Measurements from ENCODE around the gene ERICH3. TPM values are rescaled to one million over a fixed set of nuclear protein-coding genes. Genes with fewer than 3 reads are reported as not detected.

The ERICH3 gene
- total RNA-seq, 1 donor from 2014 or later = not detected

DNA sequence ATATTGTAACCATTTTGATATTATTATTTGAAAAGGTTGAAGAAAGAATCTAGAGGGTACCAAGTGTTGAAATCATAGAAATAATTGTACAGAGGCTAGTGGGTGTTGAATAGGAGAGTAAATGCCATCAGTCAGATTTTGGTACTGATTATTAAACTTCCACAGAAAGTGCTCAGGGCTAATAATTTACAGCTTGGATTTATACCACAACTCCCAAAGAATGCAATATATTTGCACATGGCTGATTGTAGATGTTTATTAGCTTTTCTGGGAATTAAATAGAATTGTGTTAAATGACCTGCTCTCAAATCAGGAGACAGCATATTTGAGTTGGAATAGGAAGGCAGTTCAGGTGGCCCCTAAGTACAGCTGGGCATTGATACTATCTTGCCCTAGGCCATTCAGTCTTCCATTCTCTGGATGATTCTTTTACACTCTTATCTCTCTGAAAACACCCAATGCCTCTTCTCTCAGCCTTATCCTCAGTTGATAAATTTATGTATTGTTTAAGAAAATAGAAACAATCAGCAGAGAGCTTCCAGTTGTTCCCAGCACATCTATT is 63.7 kb downstream of the ERICH3 start:
- DNase-seq (no peak), ATAC-seq (no peak)
- intact Hi-C loops (cut with micrococcal nuclease) = no loop called here

DNA sequence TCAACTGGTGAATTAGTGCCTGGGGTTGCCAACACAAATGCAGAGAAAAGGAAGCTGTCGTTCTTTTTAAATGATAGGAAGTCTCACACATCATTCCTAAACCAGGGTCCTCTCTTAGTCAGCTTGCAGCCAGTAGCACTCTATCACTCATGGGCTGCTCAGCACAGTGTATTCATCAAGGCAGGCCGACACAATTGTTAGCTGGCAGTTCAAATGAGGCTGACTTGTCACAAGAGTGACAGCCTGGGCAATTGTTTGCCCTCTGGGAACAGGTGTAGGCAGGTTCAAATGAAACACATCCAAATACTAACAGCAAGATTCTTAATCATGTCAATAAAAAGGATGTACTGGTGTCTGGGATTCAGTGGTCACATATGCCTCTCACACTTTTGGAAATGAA is 76.9 kb downstream of the ERICH3 start:
- ATAC-seq (no peak), DNase-seq (no peak)
- intact Hi-C loops (cut with micrococcal nuclease) = no loop called here

DNA sequence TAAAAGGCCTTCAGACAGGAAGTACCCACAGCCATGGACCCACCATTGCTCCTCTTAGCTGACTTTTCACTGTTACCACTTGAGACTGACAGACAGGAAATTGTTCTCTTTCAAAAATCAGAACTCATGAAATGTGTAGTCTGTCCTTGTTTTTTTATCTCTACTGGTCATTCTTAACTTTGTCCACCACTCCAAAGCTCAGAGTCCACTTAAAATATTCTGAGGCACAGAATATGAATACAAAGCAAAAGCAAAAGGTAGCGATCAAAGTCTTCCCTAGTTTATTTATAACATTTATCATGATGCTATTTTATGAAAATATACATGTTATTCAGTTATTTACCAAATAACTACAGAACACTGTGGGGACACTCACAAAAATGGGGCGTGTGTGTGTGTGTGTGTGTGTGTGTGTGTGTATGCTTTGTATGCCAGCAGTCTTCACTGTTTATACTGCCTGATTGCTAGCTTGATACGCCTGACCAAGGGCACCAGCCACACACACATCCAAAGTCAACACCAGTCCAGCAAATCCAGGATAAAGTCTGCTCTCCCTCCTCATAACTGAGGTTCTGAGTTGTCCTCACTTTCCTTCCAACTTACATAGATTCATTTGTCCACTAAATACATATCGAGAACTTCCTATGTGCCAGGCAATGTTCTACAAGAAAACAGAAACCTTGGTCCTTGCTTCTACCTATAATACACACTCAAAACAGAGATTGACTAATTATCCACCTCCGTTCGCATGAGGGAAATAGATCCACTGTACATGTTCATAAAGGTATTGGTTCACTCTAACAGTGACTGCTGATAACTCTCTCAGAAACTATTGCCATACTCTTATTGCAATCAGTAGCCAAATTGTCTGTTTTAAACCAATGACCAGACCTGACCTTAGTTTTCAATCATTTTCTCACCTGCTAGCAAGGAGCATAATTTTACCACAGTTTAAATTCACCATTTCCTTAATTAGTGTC is 79.4 kb downstream of the ERICH3 start:
- intact Hi-C loops (cut with micrococcal nuclease) = no loop called here
- ATAC-seq (no peak), DNase-seq (no peak)

DNA sequence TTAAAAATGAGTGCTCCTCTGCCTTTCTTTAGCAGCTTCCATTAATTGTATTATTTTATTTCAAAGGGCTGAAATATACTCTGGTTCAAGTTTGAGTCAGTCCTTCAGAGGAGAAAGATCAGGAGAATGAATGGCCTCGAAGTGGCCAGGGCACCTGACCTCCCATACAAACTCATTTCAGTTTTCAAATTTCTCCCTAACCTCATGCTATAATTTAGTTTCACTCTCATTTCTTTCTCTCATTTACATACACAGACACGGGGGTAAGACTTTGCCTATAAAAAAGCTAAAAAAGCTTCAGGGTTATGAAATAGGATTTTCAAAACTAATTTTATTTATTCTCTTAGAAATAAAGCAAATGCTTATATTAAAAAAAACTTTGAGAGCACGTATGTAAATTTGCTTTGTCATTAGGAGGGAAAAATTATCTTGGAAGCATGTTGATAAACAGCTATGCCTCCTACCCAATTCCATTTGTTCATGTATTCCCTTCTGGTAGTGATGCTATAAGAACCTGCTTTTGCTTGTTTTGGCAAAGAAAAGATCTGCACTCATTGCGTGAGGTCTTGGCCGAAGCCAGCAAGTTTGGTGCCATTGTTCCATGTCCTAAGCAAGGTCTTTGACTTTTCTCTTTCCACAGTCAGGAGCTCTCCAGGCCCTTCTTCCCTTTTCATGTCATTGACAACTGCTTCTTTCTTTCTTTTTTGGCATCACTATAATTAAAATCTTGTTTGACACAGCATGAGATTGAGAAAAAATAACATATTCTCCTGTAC is 80.8 kb downstream of the ERICH3 start:
- no peak for DNase-seq
- intact Hi-C loops (cut with micrococcal nuclease) = no loop called here
- no peak for ATAC-seq

DNA sequence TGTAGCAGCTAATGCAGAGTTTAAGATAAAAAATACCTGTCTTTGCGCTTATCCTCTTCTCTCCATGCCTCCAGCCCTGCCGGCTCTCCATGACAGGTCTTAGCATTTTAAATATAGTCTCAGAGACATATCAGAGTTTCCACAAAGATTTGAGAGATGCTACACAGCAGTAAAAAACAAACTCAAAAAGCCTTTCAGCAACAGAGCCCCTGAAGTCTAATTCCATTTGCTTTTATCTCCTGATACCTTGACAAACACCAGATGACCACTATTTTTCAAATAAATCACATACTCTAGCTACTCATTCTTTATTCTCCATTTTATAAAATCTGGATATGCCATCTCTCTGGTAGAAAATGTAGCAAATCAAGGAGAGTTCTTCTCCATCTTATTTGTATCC is 81.6 kb downstream of the ERICH3 start:
- DNase-seq (no peak), ATAC-seq (no peak)
- intact Hi-C loops (cut with micrococcal nuclease) = no loop called here

DNA sequence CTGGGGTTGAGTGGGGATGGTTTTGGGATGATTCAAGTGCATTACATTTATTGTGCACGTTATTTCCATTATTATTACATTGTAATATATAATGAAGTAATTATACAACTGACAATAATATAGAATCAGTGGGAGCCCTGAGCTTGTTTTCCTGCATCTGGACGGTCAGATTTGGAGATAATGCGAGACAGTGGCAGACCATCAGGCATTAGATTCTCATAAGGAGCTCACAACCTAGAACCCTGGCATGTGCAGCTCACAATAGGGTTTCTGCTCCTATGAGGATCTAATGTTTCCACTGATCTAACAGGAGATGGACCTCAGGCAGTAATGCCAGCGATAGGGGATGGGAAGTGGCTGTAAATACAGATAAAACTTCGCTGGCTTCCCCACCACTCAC is 83.3 kb downstream of the ERICH3 start:
- no peak for ATAC-seq
- intact Hi-C loops (cut with micrococcal nuclease) = no loop called here
- DNase-seq = no peak

DNA sequence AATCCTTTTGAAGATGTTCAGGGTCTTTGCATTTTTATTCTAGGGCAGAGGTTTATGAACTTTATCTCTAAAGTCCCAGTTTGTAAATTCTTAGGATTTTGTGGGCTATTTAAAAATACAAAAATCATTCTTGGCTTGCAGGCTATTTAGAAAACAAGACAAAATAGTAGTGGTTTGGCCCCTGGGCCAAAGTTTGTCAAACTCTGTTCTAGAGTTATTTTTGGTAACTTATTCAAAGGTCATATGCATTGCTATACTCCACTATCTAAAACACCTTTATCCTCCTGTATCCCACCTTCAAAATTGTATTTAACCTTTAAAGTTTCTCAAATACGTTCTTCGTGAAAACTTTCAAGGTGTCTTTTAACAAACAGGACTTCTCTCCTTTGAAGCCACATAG is 85.7 kb downstream of the ERICH3 start:
- intact Hi-C loops (cut with micrococcal nuclease) = no loop called here
- no peak for DNase-seq
- ATAC-seq = no peak

DNA sequence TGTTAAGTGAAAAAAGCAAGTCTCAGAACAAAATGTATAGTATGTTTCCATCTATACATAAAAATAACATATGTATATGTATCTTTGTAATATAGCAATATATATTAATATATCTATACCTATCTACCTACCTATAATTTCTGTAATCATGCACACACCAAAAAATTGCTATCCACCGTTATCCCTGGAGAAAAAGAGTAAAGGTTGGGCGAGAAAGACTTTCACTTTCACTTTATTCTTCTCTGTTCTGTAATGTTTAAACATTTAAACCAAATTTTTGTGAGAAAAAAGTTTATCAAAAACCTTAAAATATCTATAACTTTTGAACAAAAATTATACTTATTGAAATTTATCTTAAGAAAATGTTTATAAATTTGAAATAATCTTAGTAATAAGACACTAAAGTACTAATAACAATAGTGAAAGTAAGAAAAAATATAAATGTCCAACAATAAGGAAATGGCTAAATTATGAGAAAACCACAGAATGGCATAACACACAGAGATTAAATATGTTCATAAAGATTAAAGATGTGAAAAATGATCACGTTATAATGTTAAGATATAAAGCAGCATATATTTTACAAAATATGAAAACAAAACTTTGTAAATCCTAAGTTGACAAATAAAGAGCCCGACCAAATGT is 87.2 kb downstream of the ERICH3 start:
- DNase-seq = no peak
- ATAC-seq = no peak
- intact Hi-C loops (cut with micrococcal nuclease) = no loop called here

DNA sequence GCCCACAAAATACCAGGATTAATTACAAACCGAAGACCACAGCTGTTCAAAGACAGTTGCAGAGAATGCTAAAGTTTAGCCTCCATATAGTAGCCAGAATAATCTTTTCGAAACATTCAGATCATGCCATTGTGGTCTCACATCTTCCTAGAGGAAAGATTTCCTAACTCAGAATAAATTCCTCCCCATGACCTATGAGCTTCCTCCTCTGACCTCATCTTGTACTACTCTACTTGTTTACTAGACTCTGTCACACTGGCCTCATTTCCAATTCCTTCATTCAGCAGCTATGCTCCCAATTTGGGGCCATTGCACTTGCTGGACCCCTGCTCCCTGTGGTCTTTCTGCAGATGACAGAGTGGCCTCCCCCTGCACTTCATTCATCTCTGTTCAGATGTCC is 89.4 kb downstream of the ERICH3 start:
- no peak for DNase-seq
- no peak for ATAC-seq
- intact Hi-C loops (cut with micrococcal nuclease) = no loop called here

DNA sequence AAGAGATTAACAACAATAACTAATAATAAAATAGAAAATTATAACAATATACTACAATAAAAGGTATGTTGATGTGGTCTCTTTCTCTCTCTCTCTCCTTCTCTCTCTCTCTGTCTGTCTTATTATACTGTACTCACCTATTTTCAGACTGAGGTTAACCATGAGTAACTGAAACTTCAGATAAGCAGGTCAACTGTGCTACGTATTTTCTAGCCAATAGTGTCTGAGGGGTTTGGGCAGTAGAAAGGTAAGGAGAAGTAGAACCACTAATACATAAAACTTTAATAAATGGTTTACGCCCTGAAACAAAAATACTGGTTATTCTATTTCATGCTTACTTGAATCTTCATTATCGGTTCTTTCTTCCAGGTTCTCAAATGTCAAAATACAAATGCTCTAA is 90.2 kb downstream of the ERICH3 start:
- intact Hi-C loops (cut with micrococcal nuclease) = no loop called here
- no peak for DNase-seq
- no peak for ATAC-seq

DNA sequence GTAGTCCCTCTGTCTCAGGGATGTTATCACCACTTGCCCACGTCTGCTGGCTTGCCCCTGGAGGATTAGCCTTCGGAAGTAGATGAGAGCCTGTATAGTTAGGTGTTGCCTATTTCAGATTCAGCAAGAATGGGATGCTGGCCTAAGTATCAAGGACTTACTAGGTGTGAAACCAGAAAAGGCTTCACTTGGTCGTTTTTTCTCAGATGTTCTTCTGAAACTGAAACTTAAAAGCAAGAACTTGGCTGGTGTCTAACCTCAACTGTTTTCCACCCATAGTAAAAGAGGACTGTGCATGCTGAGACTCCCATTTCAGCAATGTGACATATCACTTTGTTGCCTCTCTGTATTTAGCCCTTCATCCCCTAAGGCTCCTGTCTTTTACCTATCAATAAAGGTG is 94.2 kb downstream of the ERICH3 start:
- intact Hi-C loops (cut with micrococcal nuclease) = no loop called here
- DNase-seq (no peak), ATAC-seq (no peak)

DNA sequence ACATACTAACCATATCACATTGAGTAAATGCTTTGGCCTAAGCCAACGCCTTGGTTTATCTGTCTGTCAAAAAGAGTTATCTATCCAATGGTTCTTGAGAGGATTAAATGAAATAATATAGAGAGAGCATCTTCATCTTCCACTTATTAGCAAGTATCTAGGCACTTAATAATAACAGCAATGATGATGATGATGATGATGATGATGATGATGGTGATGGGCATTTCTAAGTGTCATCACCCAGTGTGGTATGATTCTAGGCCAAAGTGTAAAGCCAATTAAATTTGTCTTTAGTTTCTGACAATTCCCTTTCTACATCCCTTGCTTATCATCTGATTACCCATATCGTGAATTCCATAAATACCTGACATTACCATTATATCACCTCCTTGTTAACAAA is 95.5 kb downstream of the ERICH3 start:
- no peak for DNase-seq
- intact Hi-C loops (cut with micrococcal nuclease) = no loop called here
- ATAC-seq = no peak

DNA sequence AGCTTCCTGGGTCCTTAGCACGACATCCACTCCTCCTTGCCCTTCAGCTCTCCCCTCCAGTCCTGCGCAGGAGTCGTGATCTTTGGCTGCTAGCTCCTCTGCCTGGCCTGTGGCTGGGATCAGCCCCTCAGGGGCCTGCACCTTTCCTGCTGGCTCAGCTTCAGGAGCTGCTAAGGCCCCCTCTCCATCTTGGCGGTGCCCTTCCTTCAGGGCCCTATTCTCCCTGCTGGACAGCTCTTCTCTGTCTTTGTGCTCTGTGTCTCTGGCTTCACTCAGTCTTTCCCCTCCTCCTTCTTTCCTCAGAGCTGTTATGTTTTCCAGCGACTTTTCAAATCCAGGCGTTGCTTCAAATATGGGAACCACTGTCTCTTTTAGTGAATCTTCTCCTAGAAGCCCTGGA is 101.7 kb downstream of the ERICH3 start:
- no peak for ATAC-seq
- DNase-seq = no peak
- intact Hi-C loops (cut with micrococcal nuclease) = no loop called here

DNA sequence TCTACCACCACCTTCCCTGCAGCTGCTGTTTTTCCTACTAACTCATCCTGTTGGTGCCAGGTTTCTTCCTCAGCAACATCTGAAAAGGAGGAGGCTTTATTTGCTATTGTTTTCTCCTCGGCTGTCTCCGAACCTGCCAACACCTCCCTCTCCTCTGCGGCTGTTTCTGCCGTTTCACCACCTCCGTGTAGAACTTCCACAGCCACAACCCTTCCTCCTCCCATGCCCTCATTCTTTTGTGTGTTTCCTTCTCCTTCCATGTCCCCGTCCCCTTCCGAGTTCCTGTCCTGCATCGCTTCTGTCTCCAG is 102.1 kb downstream of the ERICH3 start:
- DNase-seq (no peak), ATAC-seq (no peak)
- intact Hi-C loops (cut with micrococcal nuclease) = no loop called here

DNA sequence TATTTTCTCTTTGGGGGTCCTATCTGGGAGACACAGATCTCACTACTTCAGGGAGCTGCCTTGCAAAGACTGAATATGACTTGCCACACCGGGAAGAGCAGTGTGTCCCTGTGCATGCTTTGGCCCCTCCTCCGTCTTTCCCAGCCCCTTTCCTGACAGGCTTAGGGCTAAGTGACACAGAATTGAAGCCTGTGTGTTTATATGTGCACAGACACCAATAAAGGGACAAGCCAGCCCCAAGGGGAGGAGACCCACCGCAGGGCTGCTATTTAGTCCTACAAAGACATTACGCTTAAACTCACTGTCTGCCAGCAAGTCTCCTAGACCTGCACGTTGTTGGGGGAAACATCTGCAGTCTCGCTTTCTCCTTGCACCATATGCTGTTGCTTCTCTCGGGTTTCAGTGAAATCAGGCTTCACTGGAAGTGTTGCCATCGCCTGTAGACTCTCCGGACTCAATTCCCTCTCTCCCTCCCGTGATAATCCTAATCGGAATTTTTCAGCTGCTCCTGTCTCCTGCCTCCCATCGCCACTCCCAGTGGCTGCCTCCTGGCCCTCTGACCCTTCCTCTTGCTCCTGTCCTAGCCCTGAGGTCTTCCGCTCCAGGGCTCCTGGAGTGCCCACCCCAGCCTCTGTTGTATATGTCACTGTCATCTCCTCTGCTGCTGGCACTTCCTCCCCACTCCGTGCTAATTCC is 102.6 kb downstream of the ERICH3 start:
- intact Hi-C loops (cut with micrococcal nuclease) = no loop called here
- no peak for DNase-seq

DNA sequence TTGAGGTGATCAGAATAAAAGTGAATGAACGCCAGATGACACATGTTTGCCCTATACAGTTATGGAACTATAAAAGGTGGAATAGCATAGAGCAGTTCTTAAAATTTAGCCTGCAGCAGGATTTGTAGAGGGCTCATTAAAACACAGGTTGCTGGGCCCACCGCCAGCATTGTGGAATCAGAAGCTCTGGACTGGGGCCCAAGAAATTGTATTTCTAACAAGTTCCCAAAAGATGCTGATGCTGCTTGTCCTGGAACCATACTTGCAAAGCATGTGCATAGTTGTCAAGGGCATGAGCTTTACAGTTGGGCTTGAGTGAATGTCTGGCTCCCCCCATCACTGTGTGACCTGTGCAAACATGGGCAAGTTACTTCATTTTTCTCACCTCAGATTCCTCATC is 123.7 kb downstream of the ERICH3 start:
- no peak for DNase-seq
- intact Hi-C loops (cut with micrococcal nuclease) = no loop called here
- ATAC-seq = no peak

More for the DNA sequence above, 102.6 kb downstream of the ERICH3 start:
- ATAC-seq = no peak

DNA sequence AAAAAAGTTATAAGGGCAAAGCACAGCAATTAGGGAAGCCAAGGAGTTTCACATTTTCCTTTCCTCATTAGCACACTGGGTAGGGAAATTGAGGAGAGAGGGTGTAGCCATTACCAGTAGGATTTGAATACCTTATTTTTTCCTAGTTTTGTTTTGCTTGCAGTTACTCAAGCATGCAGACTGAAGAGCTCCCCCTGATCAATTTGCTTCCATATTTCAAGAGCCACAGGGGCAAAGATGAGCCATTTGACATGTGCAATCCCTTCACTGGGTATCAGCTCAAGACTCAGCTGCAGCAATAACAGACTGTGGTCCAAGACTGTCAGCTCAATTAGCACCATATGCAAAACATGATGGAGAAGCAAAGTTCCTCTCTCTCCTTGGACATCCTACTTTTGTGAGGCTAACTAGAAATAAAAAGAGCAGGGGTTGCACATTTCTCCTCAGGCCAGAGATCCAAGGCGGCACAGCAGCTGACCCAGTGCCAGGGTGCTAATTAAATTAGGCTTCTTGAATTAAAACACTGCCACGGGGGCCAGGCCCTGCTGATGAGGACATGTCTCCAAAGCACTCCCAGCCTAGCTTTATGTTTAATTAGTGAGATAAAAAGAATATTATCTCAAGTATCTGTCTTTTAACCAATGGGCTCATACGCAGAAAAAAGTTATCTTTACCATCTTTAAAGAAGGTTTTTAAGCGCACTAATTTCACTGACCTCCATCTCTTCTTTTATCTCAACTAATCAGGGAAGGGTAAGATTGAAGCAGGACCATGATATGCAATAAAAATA is 124.4 kb downstream of the ERICH3 start:
- intact Hi-C loops (cut with micrococcal nuclease) = no loop called here
- ATAC-seq = no peak

DNA sequence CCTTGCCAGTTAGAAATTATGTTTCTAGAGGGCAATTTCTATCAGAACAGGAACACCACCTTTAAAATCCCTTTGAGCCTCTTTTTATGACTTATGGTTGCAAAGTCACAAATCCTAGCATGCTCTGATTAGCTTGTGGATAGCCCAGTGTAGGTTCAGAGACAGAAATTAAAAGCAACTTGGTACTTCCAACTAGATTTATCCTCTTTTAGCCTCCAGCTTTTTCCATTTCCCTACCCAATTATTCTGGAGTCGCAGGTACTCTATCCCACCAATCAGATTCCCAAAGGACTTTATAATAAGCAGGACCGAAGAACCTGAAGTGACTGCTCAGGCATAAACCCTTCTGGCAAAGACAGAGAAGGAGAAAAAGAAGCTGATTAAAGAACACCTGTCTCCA is 127.8 kb downstream of the ERICH3 start:
- intact Hi-C loops (cut with micrococcal nuclease) = no loop called here
- DNase-seq = no peak
- no peak for ATAC-seq

More for the DNA sequence above, 124.4 kb downstream of the ERICH3 start:
- DNase-seq = no peak

DNA sequence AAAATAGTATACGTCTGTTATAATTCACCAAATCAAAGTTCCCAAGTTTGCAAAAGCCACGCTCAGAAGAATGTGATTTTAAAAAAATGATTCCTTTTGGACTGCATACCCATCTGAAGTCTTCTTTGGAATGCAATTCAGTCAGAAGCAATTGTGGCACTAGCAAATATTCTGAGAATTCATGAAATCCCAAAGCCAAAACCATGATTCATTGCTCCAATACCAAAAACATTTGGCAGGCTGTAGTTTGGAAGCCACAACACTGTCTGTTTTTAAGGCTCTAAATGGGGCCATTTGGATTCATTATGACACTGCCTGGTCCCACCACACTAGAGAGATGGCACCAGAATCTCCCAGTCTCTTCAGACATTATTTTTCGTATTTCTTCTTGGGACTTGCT is 139.4 kb downstream of the ERICH3 start:
- ATAC-seq (no peak), DNase-seq (no peak)
- intact Hi-C loops (cut with micrococcal nuclease) = no loop called here

Measured in left ventricle myocardium superior (tissue), 1 donor.